ENCODE measurements around the gene MAP2K5. TPM values are rescaled to one million over a fixed set of nuclear protein-coding genes. Genes with fewer than 3 reads are reported as not detected.
A peak's percentile ranks its signal among the peaks of the same experiment; 100 is the strongest.

MAP2K5 gene
- total and polyA plus RNA-seq, 9 of the 15 experiments (the other 6 are each of a cell fraction or from before 2014, with no cell fraction given): 0.41 to 16.5 (median 7.5) TPM

GRCh38 chr15:67854358-67854757 lies 311.9 kb downstream of the MAP2K5 start:
- peak; percentile 30 for ATAC-seq
- peaks cover 13% of the 10 kb centered on the region in 2 experiments; a peak in 4 of 5 replicates for H3K4me1 ChIP-seq (replicated peaks in 1 of 2; ENCODE audit: control insufficient read depth in 2 of 2, insufficient read depth in 2 of 2, low read length in 2 of 2)
- H3K27me3 ChIP-seq (ENCODE audit: control insufficient read depth in 2 of 2, insufficient read depth in 2 of 2, low read length in 2 of 2): no peaks in the 10 kb centered on the region
- POLR2A ChIA-PET: no interaction called here
- peak overlapping the region; percentile 79 for H2AFZ ChIP-seq (ENCODE audit: low read depth, low read length)
- peak in 1 of 4 experiments; percentile 27 for DNase-seq (ENCODE audit: extremely low read depth in 1 of 4, low spot score in 3 of 4)
- BruUV-seq (replicated peaks): no TSS peak
- no peak overlapping the region for H3K4me3 ChIP-seq
- no peak for FAIRE-seq
- no peak overlapping the region for H3K27ac ChIP-seq (ENCODE audit: extremely low read depth, low read depth, low read length)
- no peaks in the 10 kb centered on the region for H4K20me1 ChIP-seq (replicated peaks; ENCODE audit: control insufficient read depth, insufficient read depth, low read length)
- no peak overlapping the region for H3K4me2 ChIP-seq (ENCODE audit: insufficient read depth, low read length)
- in situ Hi-C loops (cut with MboI) (no loop called here), intact Hi-C loops (cut with micrococcal nuclease) (no loop called here)
- no peaks in the 10 kb centered on the region for H3K9me3 ChIP-seq (replicated peaks; ENCODE audit: control insufficient read depth, insufficient read depth, low read depth, low read length)
- H3K9me1 ChIP-seq (ENCODE audit: control insufficient read depth, insufficient read depth, low read length): no peaks in the 10 kb centered on the region
- H3K9ac ChIP-seq (ENCODE audit: insufficient read depth in 1 of 2, low read depth in 2 of 2, low read length in 2 of 2): peak overlapping the region in 1 of 2 experiments; percentile 81; a peak in 1 of 4 replicates
- WGBS (ENCODE audit: insufficient coverage, low coverage, missing lambda C conversion rate): 60% methylated on average over 1 of the region's 1 CpG
- H3K36me3 ChIP-seq (ENCODE audit: control insufficient read depth, insufficient read depth, low read length): no peaks in the 10 kb centered on the region
- no peaks in the 10 kb centered on the region for H3K79me2 ChIP-seq (ENCODE audit: control insufficient read depth, insufficient read depth, low read length)
- TF ChIP-seq NFIC (IDR thresholded peaks at IDR 0.05) (peak; percentile 79), SMARCA4 (IDR thresholded peaks at IDR 0.05) (no peak), NONO (IDR thresholded peaks at IDR 0.05; ENCODE audit: low read depth in 2 of 2, low read length in 1 of 2) (no peak), GABPB1 (CRISPR knock-in tag; IDR thresholded peaks at IDR 0.05) (no peak), RAD51 (IDR thresholded peaks at IDR 0.05; ENCODE audit: borderline replicate concordance, low read depth) (0 out of 2 replicates have a peak, but pooled peaks have one; percentile 23), MGA (IDR thresholded peaks at IDR 0.05) (no peak)
- TF ChIP-seq, protein P1, sequence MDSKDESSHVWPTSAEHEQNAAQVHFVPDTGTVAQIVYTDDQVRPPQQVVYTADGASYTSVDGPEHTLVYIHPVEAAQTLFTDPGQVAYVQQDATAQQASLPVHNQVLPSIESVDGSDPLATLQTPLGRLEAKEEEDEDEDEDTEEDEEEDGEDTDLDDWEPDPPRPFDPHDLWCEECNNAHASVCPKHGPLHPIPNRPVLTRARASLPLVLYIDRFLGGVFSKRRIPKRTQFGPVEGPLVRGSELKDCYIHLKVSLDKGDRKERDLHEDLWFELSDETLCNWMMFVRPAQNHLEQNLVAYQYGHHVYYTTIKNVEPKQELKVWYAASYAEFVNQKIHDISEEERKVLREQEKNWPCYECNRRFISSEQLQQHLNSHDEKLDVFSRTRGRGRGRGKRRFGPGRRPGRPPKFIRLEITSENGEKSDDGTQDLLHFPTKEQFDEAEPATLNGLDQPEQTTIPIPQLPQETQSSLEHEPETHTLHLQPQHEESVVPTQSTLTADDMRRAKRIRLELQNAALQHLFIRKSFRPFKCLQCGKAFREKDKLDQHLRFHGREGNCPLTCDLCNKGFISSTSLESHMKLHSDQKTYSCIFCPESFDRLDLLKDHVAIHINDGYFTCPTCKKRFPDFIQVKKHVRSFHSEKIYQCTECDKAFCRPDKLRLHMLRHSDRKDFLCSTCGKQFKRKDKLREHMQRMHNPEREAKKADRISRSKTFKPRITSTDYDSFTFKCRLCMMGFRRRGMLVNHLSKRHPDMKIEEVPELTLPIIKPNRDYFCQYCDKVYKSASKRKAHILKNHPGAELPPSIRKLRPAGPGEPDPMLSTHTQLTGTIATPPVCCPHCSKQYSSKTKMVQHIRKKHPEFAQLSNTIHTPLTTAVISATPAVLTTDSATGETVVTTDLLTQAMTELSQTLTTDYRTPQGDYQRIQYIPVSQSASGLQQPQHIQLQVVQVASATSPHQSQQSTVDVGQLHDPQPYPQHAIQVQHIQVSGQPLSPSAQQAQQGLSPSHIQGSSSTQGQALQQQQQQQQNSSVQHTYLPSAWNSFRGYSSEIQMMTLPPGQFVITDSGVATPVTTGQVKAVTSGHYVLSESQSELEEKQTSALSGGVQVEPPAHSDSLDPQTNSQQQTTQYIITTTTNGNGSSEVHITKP (IDR thresholded peaks at IDR 0.05; ENCODE audit: partially characterized antibody): no peak
- CTCF ChIA-PET (ENCODE audit: low intra/inter-chr PET ratio): no interaction called here
